IMR-90 (cell line): Measurements from ENCODE around the gene UBXN1. TPM values are rescaled to one million over a fixed set of nuclear protein-coding genes. Genes with fewer than 3 reads are reported as not detected.

ENCODE experiments used
- ATAC-seq: fragments of 200-7000 bp; cut with Tn5 transposase; 2 replicates; pipeline ENCODE4 v1.9.1; 2020; ENCODE audit warnings: low read depth, mild to moderate bottlenecking, moderate library complexity
- BruUV-seq: library from RNA; stranded (reverse); fragments of 400-500 nt; replicated peaks from 2 replicates; lab custom pipeline; 2021; lab: Mats Ljungman, UMichigan
- CTCF ChIA-PET: fragments of 300-600 bp; formaldehyde crosslinking; extraction: SDS; loops from one replicate; lab custom pipeline; 2021; ENCODE audit warnings: antibody characterized with exemption; lab: Yijun Ruan, JAX
- POLR2A ChIA-PET: fragments of 300-600 bp; sonication (Branson Sonifier 250); formaldehyde crosslinking; loops from one replicate; lab custom pipeline; 2022; ENCODE audit warnings: antibody characterized with exemption; ENCODE audit not compliant: unreplicated experiment; lab: Charles Lee
- DNase-seq: peaks from one replicate; pipeline ENCODE4 v3.0.0; 2013
- H2AFZ ChIP-seq: replicated peaks from 2 replicates; pipeline ENCODE3; 2013; ENCODE audit warnings: low read length, mild to moderate bottlenecking; ENCODE audit not compliant: poor library complexity
- H2AK5ac ChIP-seq: 2 replicates; pipeline ENCODE4 v1.6.1; 2013; ENCODE audit warnings: low read depth, low read length, inconsistent platforms
- H2AK9ac ChIP-seq: replicated peaks from 2 replicates; pipeline ENCODE3; 2013; ENCODE audit warnings: mild to moderate bottlenecking, low read depth, low read length, moderate library complexity; ENCODE audit not compliant: poor library complexity
- H2BK120ac ChIP-seq: 2 replicates; pipeline ENCODE4 v1.6.1; 2013; ENCODE audit warnings: low read depth, low read length, inconsistent platforms
- H2BK15ac ChIP-seq: 3 replicates; pipeline ENCODE4 v1.6.1; 2013; ENCODE audit warnings: low read depth, low read length, inconsistent platforms
- H2BK20ac ChIP-seq: 2 replicates; pipeline ENCODE4 v1.6.1; 2013; ENCODE audit warnings: low read depth, mild to moderate bottlenecking, inconsistent platforms, low read length, moderate library complexity
- H2BK5ac ChIP-seq: 2 replicates; pipeline ENCODE4 v1.6.1; 2013; ENCODE audit warnings: mild to moderate bottlenecking, low read depth, low read length, inconsistent platforms; ENCODE audit not compliant: poor library complexity, severe bottlenecking
- H3K14ac ChIP-seq: replicated peaks from 2 replicates; pipeline ENCODE4 v1.6.1; 2013; ENCODE audit warnings: low read depth, low read length, inconsistent platforms
- H3K18ac ChIP-seq: 2 replicates; pipeline ENCODE4 v1.6.1; 2013; ENCODE audit warnings: low read depth, low read length, control low read depth
- H3K23ac ChIP-seq: 2 replicates; pipeline ENCODE4 v1.6.1; 2013; ENCODE audit warnings: low read depth, low read length, inconsistent platforms
- H3K27ac ChIP-seq: 2 replicates; pipeline ENCODE4 v1.5.1; 2013; ENCODE audit warnings: mild to moderate bottlenecking, control low read depth, low read length; ENCODE audit not compliant: insufficient read depth
- H3K27me3 ChIP-seq: 2 replicates; pipeline ENCODE4 v1.6.1; 2013; ENCODE audit warnings: low read length; ENCODE audit not compliant: control insufficient read depth, insufficient read depth
- H3K36me3 ChIP-seq: 2 replicates; pipeline ENCODE4 v1.6.1; 2013; ENCODE audit warnings: low read length, mixed read lengths; ENCODE audit not compliant: control insufficient read depth, insufficient read depth
- H3K4ac ChIP-seq: 2 replicates; pipeline ENCODE4 v1.6.1; 2013; ENCODE audit warnings: low read depth, low read length, inconsistent platforms
- H3K4me1 ChIP-seq: 2 replicates; pipeline ENCODE4 v1.6.1; 2013; ENCODE audit warnings: low read length, mixed read lengths; ENCODE audit not compliant: control insufficient read depth, insufficient read depth
- H3K4me2 ChIP-seq: 2 replicates; pipeline ENCODE4 v1.6.1; 2013; ENCODE audit warnings: low read depth, mild to moderate bottlenecking, control low read depth, low read length, moderate library complexity
- H3K4me3 ChIP-seq: 2 replicates; pipeline ENCODE4 v1.5.1; 2013; ENCODE audit warnings: low read depth, mild to moderate bottlenecking, control low read depth, low read length, moderate library complexity; ENCODE audit not compliant: insufficient read depth
- H3K56ac ChIP-seq: 2 replicates; pipeline ENCODE4 v1.6.1; 2013; ENCODE audit warnings: low read length, inconsistent platforms; ENCODE audit not compliant: insufficient read depth; ENCODE audit errors: extremely low read depth
- H3K79me1 ChIP-seq, 2 experiments: 2 replicates each; pipeline ENCODE4 v1.6.1; 2013; ENCODE audit warnings: low read length in 2 of 2, inconsistent platforms in 1 of 2, low read depth in 1 of 2
- H3K9ac ChIP-seq: 2 replicates; pipeline ENCODE4 v1.6.1; 2013; ENCODE audit warnings: low read depth, low read length, control low read depth
- H3K9me1 ChIP-seq: 2 replicates; pipeline ENCODE4 v1.6.1; 2013; ENCODE audit warnings: low read length, inconsistent platforms; ENCODE audit not compliant: insufficient read depth
- H3K9me3 ChIP-seq: 2 replicates; pipeline ENCODE4 v1.6.1; 2013; ENCODE audit warnings: low read length; ENCODE audit not compliant: control insufficient read depth, insufficient read depth
- H4K20me1 ChIP-seq: 2 replicates; pipeline ENCODE4 v1.6.1; 2013; ENCODE audit warnings: low read length, inconsistent platforms; ENCODE audit not compliant: insufficient read depth
- H4K5ac ChIP-seq: 2 replicates; pipeline ENCODE4 v1.6.1; 2013; ENCODE audit warnings: mild to moderate bottlenecking, low read depth, low read length, control low read depth
- H4K8ac ChIP-seq, 2 experiments: 2 replicates each; pipeline ENCODE4 v1.6.1; 2013; ENCODE audit warnings: low read depth in 2 of 2, low read length in 2 of 2, control low read depth in 1 of 2, inconsistent platforms in 1 of 2
- H4K91ac ChIP-seq: 2 replicates; pipeline ENCODE4 v1.6.1; 2013; ENCODE audit warnings: low read depth, low read length, inconsistent platforms; ENCODE audit not compliant: insufficient read depth
- BHLHE40 ChIP-seq: fragments of 150-350 bp; IDR thresholded peaks from 2 replicates; pipeline ENCODE4 v1.6.1; 2016; ENCODE audit warnings: mild to moderate bottlenecking, low read depth, low read length
- CEBPB ChIP-seq: IDR thresholded peaks from 2 replicates; pipeline ENCODE4 v1.6.1; 2012; ENCODE audit warnings: low read depth, low read length, improper control_type of control experiment
- CHD1 ChIP-seq: IDR thresholded peaks from 2 replicates; pipeline ENCODE4 v1.6.1; 2012; ENCODE audit warnings: low read depth, low read length, improper control_type of control experiment
- SMC3 ChIP-seq: fragments of 150-350 bp; IDR thresholded peaks from 2 replicates; pipeline ENCODE4 v1.6.1; 2016; ENCODE audit warnings: low read depth, mild to moderate bottlenecking, antibody characterized with exemption, low read length, moderate library complexity
- USF2 ChIP-seq: fragments of 150-350 bp; IDR thresholded peaks from 2 replicates; pipeline ENCODE4 v1.6.1; 2017; ENCODE audit warnings: mild to moderate bottlenecking, antibody characterized with exemption, low read length, low read depth
- WGBS, 2 experiments: methylation state at CpG; one replicate each; pipeline versions ENCODE4 v1.1.5 to v1.1.7; 2013; ENCODE audit warnings: missing lambda C conversion rate in 2 of 2; ENCODE audit not compliant: insufficient read length in 1 of 2; ENCODE audit errors: extremely low coverage in 2 of 2; 5-methylcytosine and 5-hydroxymethylcytosine counted together
- dilution Hi-C: fragments of 300-500 bp; cut with HindIII; formaldehyde crosslinking; loops from one replicate; pipeline ENCODE4 v1.14.3; 2018; ENCODE audit warnings: low sequenced_read_pairs; ENCODE audit not compliant: unreplicated experiment
- in situ Hi-C: fragments of 300-500 bp; cut with MboI; formaldehyde crosslinking; loops from 3 replicates; pipeline ENCODE4 v1.14.3; 2019; ENCODE audit warnings: low sequenced_read_pairs, inconsistent platforms, mixed read lengths
- intact Hi-C: fragments of 100-400 bp; cut with micrococcal nuclease; formaldehyde crosslinking; loops from 2 replicates; pipeline ENCODE4 v1.10.0; 2022
- polyA plus RNA-seq, 3 experiments: library from polyadenylated mRNA; depleted of rRNA; stranded (reverse); fragments of >200 nt; gene quantifications; 2 replicates each; pipeline ENCODE4 v1.2.3, GENCODE V29; 2012; ENCODE audit warnings: low replicate concordance in 1 of 3
- total RNA-seq: library from RNA; depleted of rRNA; stranded (reverse); fragments of >200 nt; gene quantifications from 2 replicates; pipeline ENCODE4 v1.2.3, GENCODE V29; 2012

The UBXN1 gene
- total and polyA plus RNA-seq, 2 of the 4 experiments (the other 2 are of a cell fraction), result 50.0 to 81.6 TPM

DNA sequence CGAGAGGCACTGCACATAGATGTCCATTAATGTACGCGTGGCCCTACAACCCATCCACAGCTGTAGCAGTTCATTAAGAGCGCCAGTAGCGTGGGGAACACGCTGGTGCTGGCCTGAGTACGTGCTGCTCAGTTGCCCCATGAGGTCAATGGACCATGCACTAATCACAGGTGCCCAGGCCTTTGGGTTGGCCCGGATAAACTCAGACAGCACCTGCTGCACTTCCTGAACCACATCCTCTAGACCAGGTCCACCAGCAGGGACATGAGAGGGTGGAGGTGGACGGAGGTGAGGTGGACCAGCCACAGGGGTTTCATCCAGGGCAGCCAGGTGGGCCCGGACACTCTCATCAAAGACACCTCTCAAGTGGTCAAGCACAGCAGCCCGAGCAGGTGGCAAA, 29.4 kb downstream of the UBXN1 start:
- intact Hi-C loops, result no loop called here
- CTCF ChIA-PET, result no interaction called here
- WGBS, 2 experiments, result 100% methylated on average over 7 of the region's 11 CpGs; no CpG with 5 or more reads in 1 of the 2 experiments
- H2BK15ac ChIP-seq, result no peak overlapping the region
- no peak overlapping the region for H3K4me2 ChIP-seq
- H3K14ac ChIP-seq, result no peak overlapping the region
- no peak overlapping the region for H3K27ac ChIP-seq
- H3K4me3 ChIP-seq, result no peak overlapping the region
- ATAC-seq, result no peak
- 0 out of 2 replicates have a peak, but pooled peaks cover under 1% of the 10 kb centered on the region for H3K9me1 ChIP-seq
- in situ Hi-C loops, result no loop called here
- H3K27me3 ChIP-seq, result no peaks in the 10 kb centered on the region
- peaks cover 27% of the 10 kb centered on the region for H3K36me3 ChIP-seq
- BruUV-seq, result no TSS peak
- H3K56ac ChIP-seq, result no peak overlapping the region
- peaks cover 8% of the 10 kb centered on the region for H3K4me1 ChIP-seq
- no peaks in the 10 kb centered on the region for H3K9me3 ChIP-seq
- H3K23ac ChIP-seq, result no peak overlapping the region
- no peak overlapping the region for H4K5ac ChIP-seq
- dilution Hi-C loops, result no loop called here
- no peak overlapping the region for H4K91ac ChIP-seq
- no peak overlapping the region for H3K9ac ChIP-seq
- no peak overlapping the region for H2AFZ ChIP-seq
- H4K20me1 ChIP-seq, result peaks cover 14% of the 10 kb centered on the region
- H3K4ac ChIP-seq, result no peak overlapping the region
- no peak overlapping the region for H2AK5ac ChIP-seq
- H2BK120ac ChIP-seq, result no peak overlapping the region
- no peak overlapping the region for H2BK20ac ChIP-seq
- H3K18ac ChIP-seq, result no peak overlapping the region
- H2AK9ac ChIP-seq, result no peak overlapping the region
- TF ChIP-seq SMC3 (no peak), BHLHE40 (no peak), USF2 (no peak), CEBPB (no peak), CHD1 (no peak)
- peaks cover 6 to 55% of the 10 kb centered on the region in 2 experiments for H3K79me1 ChIP-seq
- no peak overlapping the region for H2BK5ac ChIP-seq
- POLR2A ChIA-PET, result interaction anchor here (1.3 kb wide), 1 partner anchor 16 kb away, joined by 5 read pairs; the partner anchor contains the start of gene CSKMT
- H4K8ac ChIP-seq, result no peak overlapping the region
- DNase-seq, result no peak
